ENCODE data around the gene GTF3C5.

DNA sequence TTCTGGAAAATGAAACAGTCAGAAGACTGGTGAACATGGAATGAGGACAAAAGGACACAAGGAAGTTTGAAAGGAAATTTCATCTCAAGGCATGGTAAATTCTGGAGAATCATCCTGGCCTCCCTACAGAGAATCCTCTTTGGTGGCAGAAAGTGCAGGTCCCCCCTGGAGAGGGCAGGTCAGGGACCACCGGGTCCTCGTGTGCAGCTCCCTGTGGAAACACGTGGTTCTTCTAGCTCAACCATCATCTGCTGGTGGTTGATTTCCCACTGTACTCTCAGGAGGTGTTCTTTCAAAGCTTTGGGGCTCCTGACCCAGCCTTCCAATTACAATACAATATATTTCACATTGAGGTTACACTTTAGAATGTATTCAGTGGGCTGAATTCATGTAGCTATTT is 2.6 kb upstream of the GTF3C5 start:
- TF ChIP-seq, protein P1, sequence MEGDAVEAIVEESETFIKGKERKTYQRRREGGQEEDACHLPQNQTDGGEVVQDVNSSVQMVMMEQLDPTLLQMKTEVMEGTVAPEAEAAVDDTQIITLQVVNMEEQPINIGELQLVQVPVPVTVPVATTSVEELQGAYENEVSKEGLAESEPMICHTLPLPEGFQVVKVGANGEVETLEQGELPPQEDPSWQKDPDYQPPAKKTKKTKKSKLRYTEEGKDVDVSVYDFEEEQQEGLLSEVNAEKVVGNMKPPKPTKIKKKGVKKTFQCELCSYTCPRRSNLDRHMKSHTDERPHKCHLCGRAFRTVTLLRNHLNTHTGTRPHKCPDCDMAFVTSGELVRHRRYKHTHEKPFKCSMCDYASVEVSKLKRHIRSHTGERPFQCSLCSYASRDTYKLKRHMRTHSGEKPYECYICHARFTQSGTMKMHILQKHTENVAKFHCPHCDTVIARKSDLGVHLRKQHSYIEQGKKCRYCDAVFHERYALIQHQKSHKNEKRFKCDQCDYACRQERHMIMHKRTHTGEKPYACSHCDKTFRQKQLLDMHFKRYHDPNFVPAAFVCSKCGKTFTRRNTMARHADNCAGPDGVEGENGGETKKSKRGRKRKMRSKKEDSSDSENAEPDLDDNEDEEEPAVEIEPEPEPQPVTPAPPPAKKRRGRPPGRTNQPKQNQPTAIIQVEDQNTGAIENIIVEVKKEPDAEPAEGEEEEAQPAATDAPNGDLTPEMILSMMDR (IDR thresholded peaks at IDR 0.05; ENCODE audit: poor library complexity) = no peak
- TF ChIP-seq EZH2phosphoT487 (IDR thresholded peaks at IDR 0.05; ENCODE audit: low read depth, severe bottlenecking, unreplicated experiment) (no peak), EZH2 (IDR thresholded peaks at IDR 0.05; ENCODE audit: borderline replicate concordance) (no peak)

Measured in hepatocyte (in vitro differentiated cells).